T47D (cell line): ENCODE results near the gene ZNF784.

Experiments used
- DNase-seq, 2 experiments: peaks; one replicate each; pipeline versions ENCODE4 v3.0.0 to v3.0.0-alpha.2; 2011 to 2012; ENCODE audit warnings: low read depth in 1 of 2, low spot score in 1 of 2
- JUND ChIP-seq: IDR thresholded peaks from 2 replicates; pipeline ENCODE4 v1.6.1; 2012; ENCODE audit warnings: low read depth
- in situ Hi-C: cut with HindIII; loops from 2 replicates; pipeline ENCODE4 v1.10.0; 2016; ENCODE audit warnings: low sequenced_read_pairs, low pct_unique_long_range_greater_than_20kb

ZNF784 gene

GRCh38 chr19:55653651-55654322 lies 29.4 kb upstream of the ZNF784 start:
- peak; percentile 81 to 97 for DNase-seq
- no peak for TF ChIP-seq JUND
- in situ Hi-C loops: no loop called here

- no peak for DNase-seq
- no peak for TF ChIP-seq JUND
- in situ Hi-C loops: no loop called here
Observed at GRCh38 chr19:55652311-55653128, 28.2 kb upstream of the ZNF784 start.

DNA sequence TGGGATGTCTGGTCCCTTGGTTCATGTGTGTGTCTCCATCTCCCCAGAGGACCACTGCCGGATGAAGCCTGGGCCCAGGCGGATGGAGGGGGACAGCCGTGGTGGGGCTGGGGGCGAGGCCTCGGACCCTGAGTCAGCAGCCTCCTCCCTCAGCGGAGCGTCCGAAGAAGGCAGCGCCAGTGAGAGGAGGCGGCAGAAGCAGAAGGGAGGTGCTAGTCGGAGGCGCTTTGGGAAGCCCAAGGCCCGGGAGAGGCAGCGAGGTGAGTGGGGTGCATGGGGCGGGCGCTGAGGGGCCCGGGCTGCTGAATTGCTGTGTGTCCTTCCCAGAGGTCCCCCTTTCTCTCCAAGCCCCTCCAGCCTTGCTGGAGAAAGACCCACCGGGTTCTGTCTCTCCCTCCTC lies 26.9 kb upstream of the ZNF784 start:
- in situ Hi-C loops: no loop called here

DNA sequence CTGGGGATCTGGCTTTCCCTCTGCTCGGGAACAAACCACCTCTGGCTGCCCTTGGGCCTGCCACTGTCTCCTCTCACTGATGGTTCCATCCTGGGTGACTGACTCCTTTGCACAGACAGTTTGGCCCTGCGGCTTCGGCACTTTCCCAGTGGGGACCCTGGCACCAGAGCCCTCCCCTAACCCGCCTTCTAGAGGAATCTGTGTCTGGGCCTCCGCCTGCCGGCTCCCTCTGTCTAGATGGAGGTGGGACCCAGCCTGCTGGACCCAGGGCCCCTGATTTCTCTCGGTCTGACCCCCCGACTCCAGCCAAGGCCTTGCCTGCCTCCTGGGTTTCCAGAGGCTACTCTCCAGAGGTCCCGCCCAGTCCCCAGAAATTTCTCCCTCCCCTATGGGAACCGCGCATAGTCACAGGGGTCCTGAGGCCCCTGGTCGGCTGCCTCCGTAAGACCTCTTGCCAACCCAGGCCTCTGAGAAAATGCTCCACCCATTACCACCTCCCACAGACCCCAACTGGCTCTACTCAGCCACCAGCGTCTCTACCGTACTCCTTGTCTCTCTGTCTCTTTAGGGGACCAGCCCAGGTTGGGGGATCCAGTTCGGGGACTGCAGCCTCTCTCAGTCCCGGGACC lies 26.4 kb upstream of the ZNF784 start:
- in situ Hi-C loops: no loop called here
- no peak for DNase-seq
- TF ChIP-seq JUND: no peak

More for the DNA sequence above, 26.9 kb upstream of the ZNF784 start:
- DNase-seq: no peak
- no peak for TF ChIP-seq JUND

- in situ Hi-C loops: no loop called here
- TF ChIP-seq JUND: no peak
Observed at GRCh38 chr19:55650126-55650557, 25.8 kb upstream of the ZNF784 start.

GRCh38 chr19:55649268-55650125 lies 25.1 kb upstream of the ZNF784 start:
- TF ChIP-seq JUND: no peak
- no peak for DNase-seq
- in situ Hi-C loops: no loop called here

More at GRCh38 chr19:55650126-55650557, 25.8 kb upstream of the ZNF784 start:
- no peak for DNase-seq

DNA sequence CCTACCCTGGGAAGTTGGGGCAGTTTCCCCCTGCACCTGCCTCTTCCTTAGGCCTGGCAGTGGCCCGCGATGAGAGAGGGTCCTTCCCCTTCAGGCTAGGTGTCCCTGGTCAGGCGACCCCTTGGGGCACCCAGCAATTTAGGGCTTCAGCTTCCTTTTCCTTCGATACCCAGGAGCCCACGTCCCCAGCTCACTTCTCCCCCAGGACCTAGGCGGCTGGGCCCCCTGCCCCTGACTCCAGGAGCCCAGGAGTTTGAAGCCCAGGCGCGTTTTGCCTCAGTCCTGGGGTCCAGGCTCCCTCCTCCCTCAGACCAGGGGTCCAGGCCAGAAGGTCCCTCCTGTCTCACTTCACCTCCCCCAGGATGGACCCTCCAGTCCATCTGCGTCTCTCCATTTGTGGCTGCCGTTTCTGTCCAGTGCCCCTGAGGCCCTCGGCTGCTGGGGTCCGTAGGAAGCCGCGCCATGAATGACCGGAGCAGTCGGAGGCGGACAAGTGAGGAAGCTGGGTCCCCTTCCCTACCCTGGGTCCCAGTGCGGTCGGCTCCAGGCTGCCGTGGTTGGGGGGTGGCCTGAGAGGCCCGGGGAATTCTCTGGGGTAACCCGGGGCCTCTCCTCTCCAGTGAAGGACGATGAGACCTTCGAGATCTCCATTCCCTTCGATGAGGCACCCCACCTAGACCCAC lies 24.4 kb upstream of the ZNF784 start:
- in situ Hi-C loops: no loop called here
- TF ChIP-seq JUND: no peak
- no peak for DNase-seq

DNA sequence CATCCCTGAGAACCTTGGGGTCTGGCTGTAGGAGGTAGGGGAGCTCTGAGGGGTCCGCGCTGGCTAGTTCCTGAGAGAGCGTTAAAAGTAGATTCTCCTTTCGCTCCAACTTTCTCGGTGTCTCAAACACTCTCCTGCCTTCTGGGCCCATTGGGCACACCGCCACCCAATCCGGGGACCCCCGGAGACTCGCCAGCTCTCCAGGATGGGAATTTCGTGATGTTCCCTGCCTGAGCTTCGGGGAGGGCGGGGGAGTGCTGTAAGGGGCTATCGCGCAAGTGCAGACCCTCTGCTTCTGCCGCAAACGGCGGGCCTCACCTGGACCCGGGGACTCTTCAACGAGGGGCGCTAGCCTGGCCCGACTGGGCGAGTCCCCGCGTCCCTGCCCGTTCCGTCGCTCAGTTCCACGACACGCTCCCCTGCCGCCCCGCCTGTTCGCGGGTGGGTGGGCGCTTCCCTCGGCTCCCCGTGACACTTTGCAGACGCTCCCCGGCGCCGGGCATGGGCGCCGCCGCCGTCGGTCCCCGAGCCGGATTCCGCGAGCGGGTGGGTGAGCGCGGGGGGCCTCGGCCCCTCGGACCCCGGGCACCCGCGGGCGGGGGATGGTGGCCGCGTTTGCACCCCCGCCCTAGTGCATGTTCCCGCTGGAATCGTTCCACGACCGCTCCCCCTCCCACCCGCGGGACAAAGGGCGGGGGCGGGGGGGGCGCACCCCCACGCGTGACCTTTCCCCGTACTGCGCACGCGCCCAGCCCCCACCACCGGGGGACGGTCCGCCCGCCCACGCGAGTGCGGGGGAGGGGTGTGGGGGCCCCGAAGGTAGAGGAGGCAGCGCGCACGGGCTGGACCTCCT lies 23.6 kb upstream of the ZNF784 start, which contains the start of gene CCDC106:
Gene CCDC106 (plus strand): TSS at position 481 of the 853 bp plus-strand sequence. CDS start 835 bp downstream, outside the sequence.
- in situ Hi-C loops: no loop called here
- TF ChIP-seq JUND: no peak
- DNase-seq: peak; percentile 38 to 70

DNA sequence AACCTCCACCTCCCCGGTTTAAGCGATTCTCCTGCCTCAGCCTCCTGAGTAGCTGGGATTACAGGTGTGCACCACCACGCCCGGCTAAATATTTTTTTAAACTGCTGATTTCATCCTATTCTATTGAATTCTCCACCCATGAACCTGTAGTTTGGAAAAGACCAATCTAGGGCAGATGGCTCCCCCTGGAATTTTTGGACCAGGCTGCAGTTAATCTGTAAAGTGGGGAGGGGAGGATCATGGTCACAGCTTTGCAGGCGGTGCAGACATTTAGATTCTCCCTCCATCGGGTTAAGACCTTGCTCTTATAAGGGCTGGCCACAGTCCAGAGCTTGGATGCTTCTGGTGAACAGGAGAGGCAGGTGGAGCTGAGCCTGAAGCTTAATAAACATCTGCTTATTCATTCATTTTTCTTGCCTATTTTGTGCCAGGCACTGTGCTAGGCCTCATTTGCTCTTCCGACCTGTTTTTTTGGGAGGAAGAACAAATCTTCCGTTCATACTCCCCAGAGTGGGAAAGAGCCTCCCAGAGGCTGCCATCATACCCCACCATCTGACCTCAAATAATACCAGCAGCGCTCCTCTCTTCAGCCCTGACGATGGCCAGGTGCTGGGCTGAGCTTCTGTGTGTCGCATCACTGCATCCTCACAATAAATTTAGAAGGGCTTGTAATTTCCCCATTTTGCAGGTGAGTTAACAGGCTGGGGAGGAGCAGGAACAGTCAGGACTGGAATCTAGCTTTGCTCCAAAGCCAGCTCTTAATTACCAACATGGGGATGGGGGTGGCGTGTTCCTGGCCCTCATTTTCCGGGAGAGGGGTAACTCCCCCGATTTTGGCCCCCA lies 22.7 kb upstream of the ZNF784 start:
- DNase-seq: no peak
- no peak for TF ChIP-seq JUND
- in situ Hi-C loops: no loop called here

- in situ Hi-C loops: no loop called here
- TF ChIP-seq JUND: no peak
Observed at GRCh38 chr19:55645512-55645881, 21.1 kb upstream of the ZNF784 start.

More at GRCh38 chr19:55645512-55645881, 21.1 kb upstream of the ZNF784 start:
- DNase-seq: no peak
